HEK293 (cell line): ENCODE results near the gene AFAP1L2.

ENCODE experiments used
- CTCF ChIA-PET: fragments of 350-600 bp; formaldehyde crosslinking; extraction: SDS; loops from one replicate; lab custom pipeline; 2021; ENCODE audit warnings: antibody characterized with exemption; lab: Yijun Ruan, JAX
- POLR2A ChIA-PET: fragments of 300-600 bp; formaldehyde crosslinking; extraction: SDS; loops from one replicate; lab custom pipeline; 2020; ENCODE audit warnings: antibody characterized with exemption, inconsistent platforms; lab: Yijun Ruan, JAX
- H3K27ac ChIP-seq: fragments of 200-500 bp; sonication (Bioruptor generic); 2 replicates; pipeline ENCODE4 v1.5.1; 2014; ENCODE audit warnings: low read depth, low read length, control low read depth, inconsistent platforms; ENCODE audit errors: extremely low read depth
- H3K36me3 ChIP-seq, 2 experiments: fragments of 200-500 bp in 1 of 2; sonication (Bioruptor generic) in 1 of 2; 1 replicate in 1 of 2; 2 replicates in 1 of 2; pipeline ENCODE4 v1.5.1; 2014 to 2017; ENCODE audit warnings: inconsistent platforms in 2 of 2, low read length in 2 of 2; ENCODE audit not compliant: control insufficient read depth in 2 of 2, insufficient read depth in 1 of 2
- H3K4me1 ChIP-seq: fragments of 200-500 bp; sonication (Bioruptor generic); 2 replicates; pipeline ENCODE4 v1.5.1; 2014; ENCODE audit warnings: mild to moderate bottlenecking, low read length, inconsistent platforms; ENCODE audit not compliant: control insufficient read depth, insufficient read depth
- H3K4me3 ChIP-seq: 2 replicates; pipeline ENCODE4 v1.5.1; 2011; ENCODE audit warnings: low read depth, mild to moderate bottlenecking, control low read depth, low read length, moderate library complexity
- H3K9me3 ChIP-seq: fragments of 200-500 bp; sonication (Bioruptor generic); 2 replicates; pipeline ENCODE4 v1.5.1; 2014; ENCODE audit warnings: low read depth, low read length, inconsistent platforms; ENCODE audit not compliant: control insufficient read depth, insufficient read depth
- OVOL3 ChIP-seq: fragments of 450-650 bp; formaldehyde crosslinking; IDR thresholded peaks from 2 replicates; pipeline ENCODE4 v1.5.1; 2016; ENCODE audit warnings: missing biosample characterization, missing genetic modification characterization
- PRDM1 ChIP-seq: fragments of 450-650 bp; formaldehyde crosslinking; IDR thresholded peaks from 2 replicates; pipeline ENCODE4; 2016; ENCODE audit warnings: missing biosample characterization, missing genetic modification characterization
- SCRT2 ChIP-seq: fragments of 450-650 bp; formaldehyde crosslinking; IDR thresholded peaks from 2 replicates; pipeline ENCODE4 v1.5.1; 2016; ENCODE audit warnings: missing biosample characterization, missing genetic modification characterization
- SP2 ChIP-seq: fragments of 450-650 bp; formaldehyde crosslinking; IDR thresholded peaks from 2 replicates; pipeline ENCODE4 v1.5.1; 2016; ENCODE audit warnings: missing biosample characterization, missing genetic modification characterization
- ZNF146 ChIP-seq: fragments of 450-650 bp; formaldehyde crosslinking; IDR thresholded peaks from 2 replicates; pipeline ENCODE4 v1.5.1; 2016; ENCODE audit warnings: missing biosample characterization, missing genetic modification characterization
- ZNF324 ChIP-seq: fragments of 450-650 bp; formaldehyde crosslinking; IDR thresholded peaks from 2 replicates; pipeline ENCODE4 v1.5.1; 2016; ENCODE audit warnings: missing biosample characterization, missing genetic modification characterization
- ZNF341 ChIP-seq: fragments of 450-650 bp; formaldehyde crosslinking; IDR thresholded peaks from 2 replicates; pipeline ENCODE4; 2016; ENCODE audit warnings: low read depth, missing biosample characterization, missing genetic modification characterization
- ZNF549 ChIP-seq: fragments of 450-650 bp; IDR thresholded peaks from 2 replicates; pipeline ENCODE4 v1.5.1; 2018; ENCODE audit warnings: missing biosample characterization, missing genetic modification characterization, mild to moderate bottlenecking, inconsistent platforms, moderate library complexity
- ZNF629 ChIP-seq: fragments of 450-650 bp; formaldehyde crosslinking; IDR thresholded peaks from 2 replicates; pipeline ENCODE4 v1.5.1; 2017; ENCODE audit warnings: missing biosample characterization, missing genetic modification characterization
- ZNF658 ChIP-seq: fragments of 450-650 bp; formaldehyde crosslinking; IDR thresholded peaks from 2 replicates; pipeline ENCODE4; 2016; ENCODE audit warnings: missing biosample characterization, missing genetic modification characterization
- ZNF791 ChIP-seq: fragments of 450-650 bp; formaldehyde crosslinking; IDR thresholded peaks from 2 replicates; pipeline ENCODE4 v1.5.1; 2016; ENCODE audit warnings: missing biosample characterization, missing genetic modification characterization
- ZNF792 ChIP-seq: fragments of 450-650 bp; formaldehyde crosslinking; IDR thresholded peaks from 2 replicates; pipeline ENCODE4 v1.5.1; 2016; ENCODE audit warnings: missing biosample characterization, missing genetic modification characterization
- ZXDB ChIP-seq: fragments of 450-650 bp; formaldehyde crosslinking; IDR thresholded peaks from 2 replicates; pipeline ENCODE4 v1.5.1; 2016; ENCODE audit warnings: missing biosample characterization, missing genetic modification characterization
- TF ChIP-seq, protein P1 (sequence below): fragments of 450-650 bp; formaldehyde crosslinking; IDR thresholded peaks from 2 replicates; pipeline ENCODE4 v1.5.1; 2017; ENCODE audit warnings: missing biosample characterization, missing genetic modification characterization
- TF ChIP-seq, protein P2 (sequence below): fragments of 450-650 bp; formaldehyde crosslinking; IDR thresholded peaks from 2 replicates; pipeline ENCODE4 v1.5.1; 2016; ENCODE audit warnings: missing biosample characterization, missing genetic modification characterization
- TF ChIP-seq, protein P3 (sequence below): fragments of 450-650 bp; formaldehyde crosslinking; IDR thresholded peaks from 2 replicates; pipeline ENCODE4 v1.5.1; 2016; ENCODE audit warnings: missing biosample characterization, missing genetic modification characterization
- TF ChIP-seq, protein P4 (sequence below): fragments of 450-650 bp; formaldehyde crosslinking; IDR thresholded peaks from 2 replicates; pipeline ENCODE4 v1.5.1; 2016; ENCODE audit warnings: missing biosample characterization, missing genetic modification characterization, low read depth
- TF ChIP-seq, protein P5 (sequence below): fragments of 450-650 bp; formaldehyde crosslinking; optimal IDR thresholded peaks from 2 replicates; pipeline ENCODE3; 2016; ENCODE audit warnings: missing biosample characterization, mild to moderate bottlenecking, missing genetic modification characterization

Gene AFAP1L2

DNA sequence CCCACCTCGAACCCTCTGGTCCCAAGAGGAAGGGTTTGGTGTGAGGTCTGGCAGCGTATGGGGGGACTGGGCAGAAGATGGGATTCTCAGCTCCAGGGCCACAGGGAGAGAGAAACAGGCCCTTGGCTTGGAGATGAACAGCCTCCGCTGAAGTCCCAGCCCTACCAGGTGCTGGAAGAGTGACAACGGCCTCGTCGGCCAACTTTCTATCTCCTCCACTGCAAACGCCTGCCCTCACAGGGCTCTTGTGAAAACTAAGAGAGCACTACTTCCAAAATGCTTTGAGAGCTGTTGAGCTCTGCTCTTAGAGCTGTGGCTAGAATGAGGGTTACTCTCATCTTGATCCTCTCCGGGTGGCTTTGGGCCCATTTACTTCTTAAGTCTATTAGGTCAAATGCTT is 63.5 kb downstream of the AFAP1L2 start (continued):
- TF ChIP-seq ZXDB (tag by site-specific recombination) = no peak
- TF ChIP-seq, protein P1, sequence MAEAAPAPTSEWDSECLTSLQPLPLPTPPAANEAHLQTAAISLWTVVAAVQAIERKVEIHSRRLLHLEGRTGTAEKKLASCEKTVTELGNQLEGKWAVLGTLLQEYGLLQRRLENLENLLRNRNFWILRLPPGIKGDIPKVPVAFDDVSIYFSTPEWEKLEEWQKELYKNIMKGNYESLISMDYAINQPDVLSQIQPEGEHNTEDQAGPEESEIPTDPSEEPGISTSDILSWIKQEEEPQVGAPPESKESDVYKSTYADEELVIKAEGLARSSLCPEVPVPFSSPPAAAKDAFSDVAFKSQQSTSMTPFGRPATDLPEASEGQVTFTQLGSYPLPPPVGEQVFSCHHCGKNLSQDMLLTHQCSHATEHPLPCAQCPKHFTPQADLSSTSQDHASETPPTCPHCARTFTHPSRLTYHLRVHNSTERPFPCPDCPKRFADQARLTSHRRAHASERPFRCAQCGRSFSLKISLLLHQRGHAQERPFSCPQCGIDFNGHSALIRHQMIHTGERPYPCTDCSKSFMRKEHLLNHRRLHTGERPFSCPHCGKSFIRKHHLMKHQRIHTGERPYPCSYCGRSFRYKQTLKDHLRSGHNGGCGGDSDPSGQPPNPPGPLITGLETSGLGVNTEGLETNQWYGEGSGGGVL = no peak
- no peak for TF ChIP-seq ZNF629 (tag by site-specific recombination)
- no peak for TF ChIP-seq ZNF658 (tag by site-specific recombination)
- no peak for TF ChIP-seq ZNF341
- no peak for TF ChIP-seq ZNF146 (tag by site-specific recombination)
- TF ChIP-seq ZNF549 (tag by site-specific recombination) = no peak

DNA sequence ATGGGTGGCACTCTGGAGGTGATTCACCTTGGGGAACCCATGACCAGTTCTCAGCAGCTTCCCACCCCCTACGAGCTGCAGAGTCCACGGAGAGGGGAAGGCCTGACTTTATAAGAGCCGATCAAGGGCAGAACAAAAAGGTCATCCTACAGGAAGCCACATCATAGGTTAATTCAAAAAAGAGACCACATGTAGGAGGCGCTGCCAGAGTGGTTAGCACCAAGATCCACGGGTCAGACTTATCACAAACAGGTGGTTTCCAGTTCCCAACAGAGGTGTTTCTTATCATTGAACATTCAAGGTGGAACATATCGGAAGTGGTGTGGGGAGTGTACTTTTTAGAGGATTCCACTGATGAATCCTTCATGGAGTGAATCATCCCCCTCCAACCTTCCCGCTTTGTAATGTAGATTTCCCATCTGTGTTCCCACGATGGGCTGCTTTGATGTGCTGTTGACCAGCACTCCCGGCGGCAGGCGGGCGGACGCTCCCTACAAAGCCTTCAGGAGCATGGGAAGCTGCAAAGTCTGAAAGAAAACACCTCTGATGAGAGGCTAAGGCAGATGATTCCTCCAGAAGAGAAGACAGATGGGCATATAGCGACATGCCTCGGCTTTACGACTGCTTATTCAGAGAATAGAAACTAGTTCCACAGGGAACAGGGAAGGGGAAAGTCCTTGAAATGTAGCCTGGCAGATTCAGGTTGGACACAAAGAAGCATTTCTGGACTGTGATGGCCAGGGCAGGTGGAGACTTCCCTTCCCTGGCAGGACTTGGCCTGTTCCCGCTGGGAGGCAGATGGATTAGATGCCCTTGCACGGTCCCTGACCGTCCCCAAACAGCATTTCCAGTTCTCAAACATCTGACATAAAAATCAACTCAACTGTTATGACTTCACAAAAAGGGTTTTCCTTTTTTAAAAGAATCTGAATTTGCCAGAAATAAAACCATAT is 66.5 kb downstream of the AFAP1L2 start:
- no peak overlapping the region for H3K27ac ChIP-seq
- H3K9me3 ChIP-seq = no peaks in the 10 kb centered on the region
- TF ChIP-seq ZNF792 (tag by site-specific recombination) = no peak
- TF ChIP-seq, protein P2, sequence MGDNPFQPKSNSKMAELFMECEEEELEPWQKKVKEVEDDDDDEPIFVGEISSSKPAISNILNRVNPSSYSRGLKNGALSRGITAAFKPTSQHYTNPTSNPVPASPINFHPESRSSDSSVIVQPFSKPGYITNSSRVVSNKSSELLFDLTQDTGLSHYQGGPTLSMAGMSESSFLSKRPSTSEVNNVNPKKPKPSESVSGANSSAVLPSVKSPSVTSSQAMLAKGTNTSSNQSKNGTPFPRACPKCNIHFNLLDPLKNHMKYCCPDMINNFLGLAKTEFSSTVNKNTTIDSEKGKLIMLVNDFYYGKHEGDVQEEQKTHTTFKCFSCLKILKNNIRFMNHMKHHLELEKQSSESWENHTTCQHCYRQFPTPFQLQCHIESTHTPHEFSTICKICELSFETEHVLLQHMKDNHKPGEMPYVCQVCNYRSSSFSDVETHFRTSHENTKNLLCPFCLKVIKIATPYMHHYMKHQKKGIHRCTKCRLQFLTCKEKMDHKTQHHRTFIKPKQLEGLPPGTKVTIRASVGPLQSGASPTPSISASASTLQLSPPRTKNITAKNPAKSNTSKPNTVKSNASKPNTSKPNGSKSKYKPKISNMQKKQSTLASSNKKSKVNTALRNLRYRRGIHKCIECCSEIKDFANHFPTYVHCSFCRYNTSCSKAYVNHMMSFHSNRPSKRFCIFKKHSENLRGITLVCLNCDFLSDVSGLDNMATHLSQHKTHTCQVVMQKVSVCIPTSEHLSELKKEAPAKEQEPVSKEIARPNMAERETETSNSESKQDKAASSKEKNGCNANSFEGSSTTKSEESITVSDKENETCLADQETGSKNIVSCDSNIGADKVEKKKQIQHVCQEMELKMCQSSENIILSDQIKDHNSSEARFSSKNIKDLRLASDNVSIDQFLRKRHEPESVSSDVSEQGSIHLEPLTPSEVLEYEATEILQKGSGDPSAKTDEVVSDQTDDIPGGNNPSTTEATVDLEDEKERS (tag by site-specific recombination) = no peak
- no peak for TF ChIP-seq ZNF791 (tag by site-specific recombination)
- POLR2A ChIA-PET = no interaction called here
- no peak overlapping the region for H3K4me3 ChIP-seq
- H3K36me3 ChIP-seq = no peaks in the 10 kb centered on the region
- CTCF ChIA-PET = interaction anchor here (2.0 kb wide), 1 partner anchor 34 kb away, joined by 5 read pairs; no protein-coding TSS in a partner anchor
- H3K4me1 ChIP-seq = 0 out of 2 replicates have a peak, but pooled peaks cover 2% of the 10 kb centered on the region

DNA sequence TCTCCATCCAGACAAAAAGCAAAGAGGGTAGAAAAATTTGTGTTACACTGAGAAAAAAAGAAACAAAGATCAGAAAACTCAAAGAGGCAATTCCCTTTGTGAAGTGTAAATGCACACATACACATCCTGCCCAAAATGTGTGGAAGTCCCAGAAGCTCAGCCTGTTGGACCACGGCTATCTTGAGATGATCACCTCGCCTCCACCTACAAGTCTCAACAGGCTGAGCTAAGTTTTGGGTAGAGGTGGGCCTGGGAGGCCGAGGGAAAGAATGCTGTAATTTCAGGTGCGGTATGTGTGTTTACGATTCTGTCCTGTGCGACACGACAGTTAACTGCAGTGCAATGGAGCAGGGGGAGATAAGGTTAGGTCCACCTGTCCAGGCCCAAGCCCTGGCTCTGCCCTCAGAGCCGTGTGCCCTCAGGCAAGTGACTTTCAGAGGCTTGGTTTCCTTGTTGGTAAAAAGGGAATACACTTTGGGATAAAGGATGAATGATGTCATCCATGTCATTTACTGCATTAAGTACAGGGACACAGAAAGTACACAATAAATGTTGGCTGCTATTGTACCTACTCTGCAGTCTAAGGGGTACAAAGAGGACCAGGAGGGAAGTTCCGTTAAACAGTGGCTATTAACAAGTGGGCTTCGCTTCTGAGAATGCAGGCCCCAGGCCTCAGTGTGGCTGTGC is 67.3 kb downstream of the AFAP1L2 start:
- POLR2A ChIA-PET = no interaction called here
- H3K36me3 ChIP-seq = no peaks in the 10 kb centered on the region
- 0 out of 2 replicates have a peak, but pooled peaks cover 2% of the 10 kb centered on the region for H3K4me1 ChIP-seq
- H3K4me3 ChIP-seq = no peak overlapping the region
- H3K9me3 ChIP-seq = no peaks in the 10 kb centered on the region
- H3K27ac ChIP-seq = no peak overlapping the region
- CTCF ChIA-PET = interaction anchor here (0.6 to 2.0 kb wide), 4 partner anchors 31 to 139 kb away, joined by 3 to 5 read pairs (median 4); no protein-coding TSS in a partner anchor
- TF ChIP-seq, protein P3, sequence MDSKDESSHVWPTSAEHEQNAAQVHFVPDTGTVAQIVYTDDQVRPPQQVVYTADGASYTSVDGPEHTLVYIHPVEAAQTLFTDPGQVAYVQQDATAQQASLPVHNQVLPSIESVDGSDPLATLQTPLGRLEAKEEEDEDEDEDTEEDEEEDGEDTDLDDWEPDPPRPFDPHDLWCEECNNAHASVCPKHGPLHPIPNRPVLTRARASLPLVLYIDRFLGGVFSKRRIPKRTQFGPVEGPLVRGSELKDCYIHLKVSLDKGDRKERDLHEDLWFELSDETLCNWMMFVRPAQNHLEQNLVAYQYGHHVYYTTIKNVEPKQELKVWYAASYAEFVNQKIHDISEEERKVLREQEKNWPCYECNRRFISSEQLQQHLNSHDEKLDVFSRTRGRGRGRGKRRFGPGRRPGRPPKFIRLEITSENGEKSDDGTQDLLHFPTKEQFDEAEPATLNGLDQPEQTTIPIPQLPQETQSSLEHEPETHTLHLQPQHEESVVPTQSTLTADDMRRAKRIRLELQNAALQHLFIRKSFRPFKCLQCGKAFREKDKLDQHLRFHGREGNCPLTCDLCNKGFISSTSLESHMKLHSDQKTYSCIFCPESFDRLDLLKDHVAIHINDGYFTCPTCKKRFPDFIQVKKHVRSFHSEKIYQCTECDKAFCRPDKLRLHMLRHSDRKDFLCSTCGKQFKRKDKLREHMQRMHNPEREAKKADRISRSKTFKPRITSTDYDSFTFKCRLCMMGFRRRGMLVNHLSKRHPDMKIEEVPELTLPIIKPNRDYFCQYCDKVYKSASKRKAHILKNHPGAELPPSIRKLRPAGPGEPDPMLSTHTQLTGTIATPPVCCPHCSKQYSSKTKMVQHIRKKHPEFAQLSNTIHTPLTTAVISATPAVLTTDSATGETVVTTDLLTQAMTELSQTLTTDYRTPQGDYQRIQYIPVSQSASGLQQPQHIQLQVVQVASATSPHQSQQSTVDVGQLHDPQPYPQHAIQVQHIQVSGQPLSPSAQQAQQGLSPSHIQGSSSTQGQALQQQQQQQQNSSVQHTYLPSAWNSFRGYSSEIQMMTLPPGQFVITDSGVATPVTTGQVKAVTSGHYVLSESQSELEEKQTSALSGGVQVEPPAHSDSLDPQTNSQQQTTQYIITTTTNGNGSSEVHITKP = peak; percentile 78
- no peak for TF ChIP-seq ZNF341
- peak; percentile 67 for TF ChIP-seq SCRT2 (tag by site-specific recombination)
- no peak for TF ChIP-seq OVOL3 (tag by site-specific recombination)
- TF ChIP-seq, protein P4, sequence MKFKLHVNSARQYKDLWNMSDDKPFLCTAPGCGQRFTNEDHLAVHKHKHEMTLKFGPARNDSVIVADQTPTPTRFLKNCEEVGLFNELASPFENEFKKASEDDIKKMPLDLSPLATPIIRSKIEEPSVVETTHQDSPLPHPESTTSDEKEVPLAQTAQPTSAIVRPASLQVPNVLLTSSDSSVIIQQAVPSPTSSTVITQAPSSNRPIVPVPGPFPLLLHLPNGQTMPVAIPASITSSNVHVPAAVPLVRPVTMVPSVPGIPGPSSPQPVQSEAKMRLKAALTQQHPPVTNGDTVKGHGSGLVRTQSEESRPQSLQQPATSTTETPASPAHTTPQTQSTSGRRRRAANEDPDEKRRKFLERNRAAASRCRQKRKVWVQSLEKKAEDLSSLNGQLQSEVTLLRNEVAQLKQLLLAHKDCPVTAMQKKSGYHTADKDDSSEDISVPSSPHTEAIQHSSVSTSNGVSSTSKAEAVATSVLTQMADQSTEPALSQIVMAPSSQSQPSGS (tag by site-specific recombination) = peak; percentile 79
- no peak for TF ChIP-seq ZNF324
- no peak for TF ChIP-seq SP2 (tag by site-specific recombination)
- TF ChIP-seq, protein P5, sequence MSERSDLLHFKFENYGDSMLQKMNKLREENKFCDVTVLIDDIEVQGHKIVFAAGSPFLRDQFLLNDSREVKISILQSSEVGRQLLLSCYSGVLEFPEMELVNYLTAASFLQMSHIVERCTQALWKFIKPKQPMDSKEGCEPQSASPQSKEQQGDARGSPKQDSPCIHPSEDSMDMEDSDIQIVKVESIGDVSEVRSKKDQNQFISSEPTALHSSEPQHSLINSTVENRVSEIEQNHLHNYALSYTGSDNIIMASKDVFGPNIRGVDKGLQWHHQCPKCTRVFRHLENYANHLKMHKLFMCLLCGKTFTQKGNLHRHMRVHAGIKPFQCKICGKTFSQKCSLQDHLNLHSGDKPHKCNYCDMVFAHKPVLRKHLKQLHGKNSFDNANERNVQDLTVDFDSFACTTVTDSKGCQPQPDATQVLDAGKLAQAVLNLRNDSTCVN = no peak
- TF ChIP-seq PRDM1 = 0 out of 2 replicates have a peak, but pooled peaks have one; percentile 17
